DOHH2 (cell line): ENCODE results near the gene PRDM11.

Experiments
- EZH2phosphoT487 ChIP-seq: fragments of 200-600 bp; sonication (generic); IDR thresholded peaks from 2 replicates; pipeline ENCODE4 v1.6.1; 2017; ENCODE audit warnings: borderline replicate concordance, mild to moderate bottlenecking, antibody characterized with exemption, low read length, moderate library complexity, mixed read lengths
- TF ChIP-seq, protein P1 (sequence below): fragments of 200-600 bp; sonication (generic); IDR thresholded peaks from one replicate; pipeline ENCODE4 v1.5.1; 2014; ENCODE audit warnings: antibody characterized with exemption, mild to moderate bottlenecking, low read depth, low read length; ENCODE audit not compliant: poor library complexity, severe bottlenecking

DNA sequence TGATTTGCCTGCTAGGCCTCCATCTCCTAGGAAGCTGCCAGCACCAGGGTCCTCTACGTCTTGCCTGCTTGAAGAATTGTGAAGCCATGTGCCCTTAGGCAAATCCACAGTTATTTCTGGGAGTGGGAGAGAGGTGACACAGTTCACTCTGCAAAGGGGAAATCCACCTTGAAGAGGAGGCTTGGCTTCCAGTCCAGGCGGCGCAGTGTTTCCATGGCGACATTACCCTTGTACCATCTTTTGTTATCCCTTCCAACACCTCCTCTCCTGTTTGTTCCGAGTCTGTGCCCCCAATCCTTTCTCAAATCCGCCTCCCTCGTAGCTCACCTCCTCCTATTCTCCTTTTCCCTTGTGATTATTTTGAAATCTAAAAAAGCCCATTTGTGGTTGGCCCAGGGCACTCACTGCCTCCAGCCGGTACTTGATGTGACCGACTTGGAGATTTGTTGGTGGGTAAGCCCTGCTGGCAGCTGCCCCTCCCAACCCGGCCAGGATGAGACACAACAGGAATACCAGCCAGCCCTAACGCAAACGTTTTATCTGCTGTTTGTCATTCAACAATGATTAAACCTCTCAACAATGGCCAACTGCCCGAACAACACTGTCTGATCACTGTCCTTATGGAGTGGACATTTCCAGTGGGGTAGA is 121.3 kb downstream of the PRDM11 start:
- TF ChIP-seq, protein P1, sequence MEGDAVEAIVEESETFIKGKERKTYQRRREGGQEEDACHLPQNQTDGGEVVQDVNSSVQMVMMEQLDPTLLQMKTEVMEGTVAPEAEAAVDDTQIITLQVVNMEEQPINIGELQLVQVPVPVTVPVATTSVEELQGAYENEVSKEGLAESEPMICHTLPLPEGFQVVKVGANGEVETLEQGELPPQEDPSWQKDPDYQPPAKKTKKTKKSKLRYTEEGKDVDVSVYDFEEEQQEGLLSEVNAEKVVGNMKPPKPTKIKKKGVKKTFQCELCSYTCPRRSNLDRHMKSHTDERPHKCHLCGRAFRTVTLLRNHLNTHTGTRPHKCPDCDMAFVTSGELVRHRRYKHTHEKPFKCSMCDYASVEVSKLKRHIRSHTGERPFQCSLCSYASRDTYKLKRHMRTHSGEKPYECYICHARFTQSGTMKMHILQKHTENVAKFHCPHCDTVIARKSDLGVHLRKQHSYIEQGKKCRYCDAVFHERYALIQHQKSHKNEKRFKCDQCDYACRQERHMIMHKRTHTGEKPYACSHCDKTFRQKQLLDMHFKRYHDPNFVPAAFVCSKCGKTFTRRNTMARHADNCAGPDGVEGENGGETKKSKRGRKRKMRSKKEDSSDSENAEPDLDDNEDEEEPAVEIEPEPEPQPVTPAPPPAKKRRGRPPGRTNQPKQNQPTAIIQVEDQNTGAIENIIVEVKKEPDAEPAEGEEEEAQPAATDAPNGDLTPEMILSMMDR = no peak
- no peak for TF ChIP-seq EZH2phosphoT487
